ENCODE results near the gene C1orf159. TPM values are rescaled to one million over a fixed set of nuclear protein-coding genes. Genes with fewer than 3 reads are reported as not detected.

C1orf159 gene
- polyA plus RNA-seq, 3 donors, result 16.3 to 19.9 (median 18.2) TPM

GRCh38 chr1:1134300-1134970, 18.5 kb upstream of the C1orf159 start:
- no peak for DNase-seq

GRCh38 chr1:1132956-1133750, 17.3 kb upstream of the C1orf159 start:
- no peak for DNase-seq

- DNase-seq, result no peak
These were observed 16.4 kb upstream of the C1orf159 start for GRCh38 chr1:1132042-1132950.

- peak; percentile 52 for DNase-seq
These were observed 14.6 kb upstream of the C1orf159 start for GRCh38 chr1:1130206-1131120.

GRCh38 chr1:1129381-1129821, 13.5 kb upstream of the C1orf159 start:
- DNase-seq, result no peak

- peak; percentile 58 for DNase-seq
These were observed 12.7 kb upstream of the C1orf159 start for GRCh38 chr1:1128454-1129139.

- DNase-seq, result no peak
These were observed 11.9 kb upstream of the C1orf159 start for GRCh38 chr1:1127551-1128451.

GRCh38 chr1:1125945-1126344, 10.1 kb upstream of the C1orf159 start:
- no peak for DNase-seq

- no peak for DNase-seq
These were observed 9.1 kb upstream of the C1orf159 start for GRCh38 chr1:1124786-1125642.

GRCh38 chr1:1124508-1124785, 8.6 kb upstream of the C1orf159 start:
- DNase-seq, result no peak

GRCh38 chr1:1123581-1124507, 8.0 kb upstream of the C1orf159 start:
- DNase-seq, result no peak

- DNase-seq, result no peak
These were observed 7.1 kb upstream of the C1orf159 start for GRCh38 chr1:1122981-1123480.

GRCh38 chr1:1122078-1122811, 6.4 kb upstream of the C1orf159 start:
- peak; percentile 75 for DNase-seq

GRCh38 chr1:1121611-1122077, 5.8 kb upstream of the C1orf159 start:
- no peak for DNase-seq

- DNase-seq, result no peak
These were observed 5.1 kb upstream of the C1orf159 start for GRCh38 chr1:1120866-1121591.

- DNase-seq, result no peak
These were observed 4.2 kb upstream of the C1orf159 start for GRCh38 chr1:1120096-1120495.

All from renal pelvis (tissue), 4 donors.